DMS153 (cell line): ENCODE measurements around the gene GNL2.
"Not testable (repeated sequence)": the region's sequence is repeated elsewhere in the genome, so short reads cannot be mapped to it uniquely, and the experiment has no call there.

ENCODE experiments used
- DNase-seq: peaks from one replicate; lab custom pipeline; 2025; lab: John Stamatoyannopoulos, UW

The GNL2 gene

DNA sequence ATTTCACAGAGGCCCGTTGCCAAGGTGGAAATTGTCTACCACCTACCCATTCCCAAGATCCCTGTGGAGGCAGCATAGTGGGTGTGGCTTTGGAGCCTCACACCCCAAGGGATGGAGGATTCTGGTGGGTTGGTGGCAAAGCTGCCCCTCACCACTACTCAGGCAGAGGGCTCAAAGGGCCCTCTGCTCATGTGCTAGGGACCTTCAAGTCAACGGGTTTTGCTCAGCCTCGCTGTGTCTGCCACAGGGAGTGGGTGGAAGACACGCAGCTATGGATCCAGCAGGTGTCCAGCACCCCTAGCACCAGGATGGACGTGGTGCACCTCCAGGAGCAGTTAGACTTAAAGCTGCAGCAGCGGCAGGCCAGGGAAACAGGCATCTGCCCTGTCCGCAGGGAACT lies 36.7 kb downstream of the GNL2 start:
- no peak for DNase-seq

DNA sequence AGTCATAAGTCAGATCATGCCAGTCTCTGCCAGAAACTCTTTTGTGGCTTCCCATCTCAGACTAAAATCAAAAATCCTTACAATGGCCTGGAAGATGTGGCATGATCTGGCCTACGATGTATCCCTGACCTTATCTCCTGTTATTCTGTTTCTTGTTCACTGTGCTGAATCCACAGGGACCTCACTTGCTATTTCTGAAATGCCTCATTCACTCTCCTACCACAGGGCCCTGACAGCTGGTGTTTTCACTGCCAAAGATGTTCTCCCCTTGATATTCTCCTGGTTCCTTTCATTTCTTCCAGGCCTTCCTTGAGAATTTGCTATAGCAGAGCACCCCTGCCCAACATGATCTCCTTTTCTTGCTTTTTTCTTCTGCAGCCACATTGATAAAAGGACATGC lies 37.3 kb downstream of the GNL2 start:
- no peak for DNase-seq

DNA sequence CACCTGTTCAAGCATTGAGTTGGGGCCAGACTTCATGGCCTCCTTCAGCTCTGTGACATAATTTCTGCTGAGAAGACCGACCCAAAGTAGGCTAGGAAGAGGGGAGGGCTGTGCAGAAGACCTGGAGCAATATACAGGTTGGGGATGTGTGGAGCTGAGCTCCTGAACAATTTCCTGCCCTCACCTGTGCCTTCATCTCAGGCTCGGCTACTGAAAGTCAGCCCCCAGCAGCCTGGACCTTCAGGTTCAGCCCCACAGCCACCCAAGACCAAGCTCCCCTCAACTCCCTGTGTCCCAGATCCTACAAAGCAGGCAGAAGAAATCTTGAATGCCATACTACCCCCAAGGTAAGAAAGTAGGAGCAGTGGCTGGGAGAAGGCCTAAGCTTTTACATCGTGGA lies 38.3 kb downstream of the GNL2 start:
- no peak for DNase-seq

DNA sequence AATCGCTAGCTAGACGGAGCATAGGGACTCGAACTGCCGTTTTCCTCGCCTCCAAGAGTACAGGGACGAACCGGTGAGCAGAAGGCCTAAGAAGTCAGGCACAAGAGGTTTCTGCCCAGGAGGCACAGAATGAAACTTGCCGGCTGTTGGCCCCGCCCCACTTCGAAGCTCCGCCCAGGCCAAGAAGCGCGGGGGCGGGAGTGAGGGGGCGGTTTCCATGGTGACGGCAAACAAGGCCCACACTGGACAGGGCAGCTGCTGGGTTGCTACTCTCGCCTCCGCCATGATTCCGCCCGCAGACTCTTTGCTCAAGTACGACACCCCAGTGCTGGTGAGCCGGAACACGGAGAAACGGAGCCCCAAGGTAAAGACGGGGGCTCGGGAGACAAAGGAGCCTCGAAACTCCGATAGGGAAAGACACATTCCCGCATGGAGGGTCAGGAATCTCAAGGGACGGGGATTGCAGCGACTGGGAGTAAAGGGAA lies 39.0 kb downstream of the GNL2 start, which contains the start of gene DNALI1:
Gene DNALI1 (plus strand): TSS at position 229 of the 485 bp plus-strand sequence. CDS start 55 bp downstream, at position 284.
- DNase-seq, result peak; percentile 90

DNA sequence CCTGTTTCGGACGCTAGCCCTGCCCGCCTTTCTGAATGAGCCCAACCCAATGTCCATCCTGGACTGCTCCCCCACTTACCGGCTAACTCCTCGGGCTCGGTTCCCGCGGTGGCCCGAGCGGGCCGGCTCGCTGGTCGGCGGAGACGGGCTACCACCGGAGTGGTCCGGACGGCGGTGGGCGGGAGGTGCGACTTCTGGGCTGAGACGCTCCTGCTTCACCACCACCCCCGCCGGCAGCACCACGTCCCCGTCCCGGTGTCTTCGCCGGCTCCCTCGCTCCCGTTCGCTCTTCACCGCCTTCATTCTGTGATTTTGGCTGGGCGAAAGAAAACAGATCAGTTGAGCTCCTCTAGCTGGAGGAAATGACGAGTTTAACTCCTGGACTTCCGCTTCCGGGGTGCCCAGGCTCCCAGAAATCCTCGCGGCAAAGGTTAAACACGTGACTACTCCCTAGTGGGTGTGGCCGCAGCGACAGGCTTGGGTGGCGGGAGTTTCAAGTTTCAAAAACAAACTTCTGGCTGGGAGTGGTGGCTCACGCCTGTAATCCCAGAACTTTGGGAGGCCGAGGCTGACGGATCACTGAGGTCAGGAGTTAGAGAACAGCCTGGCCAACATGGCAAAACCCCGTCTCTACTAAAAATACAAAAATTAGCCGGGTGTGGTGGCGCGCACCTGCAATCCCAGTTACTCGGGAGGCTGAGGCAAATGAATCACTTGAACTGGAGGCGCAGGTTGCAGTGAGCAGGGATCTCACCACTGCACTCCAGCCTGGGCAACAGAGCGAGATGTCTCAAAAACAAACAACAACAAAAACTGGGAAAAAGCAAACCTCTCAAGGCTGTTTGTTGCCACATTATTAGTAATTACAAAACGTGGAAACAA lies 41.6 kb downstream of the GNL2 start, which contains the start of gene SNIP1:
Gene SNIP1 (minus strand): TSS at position 367 of the 882 bp plus-strand sequence. CDS start 64 bp downstream, at position 303.
- DNase-seq, result peak; percentile 94

DNA sequence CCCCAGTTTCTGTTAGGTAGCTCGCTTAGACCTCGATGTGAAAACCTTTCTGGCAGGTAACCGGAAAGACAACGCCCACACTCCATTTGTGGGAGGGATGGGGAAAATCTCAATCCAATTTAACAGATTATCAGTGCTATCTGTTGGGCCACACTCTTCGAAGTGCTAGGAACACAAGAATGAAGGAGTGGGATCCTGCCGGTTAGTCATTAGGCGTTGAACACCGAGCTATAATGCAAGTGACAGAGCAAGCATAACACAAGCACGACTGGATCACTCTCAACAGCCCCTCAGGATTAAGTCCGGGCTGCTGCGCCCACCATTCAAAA lies 42.2 kb downstream of the GNL2 start:
- no peak for DNase-seq

DNA sequence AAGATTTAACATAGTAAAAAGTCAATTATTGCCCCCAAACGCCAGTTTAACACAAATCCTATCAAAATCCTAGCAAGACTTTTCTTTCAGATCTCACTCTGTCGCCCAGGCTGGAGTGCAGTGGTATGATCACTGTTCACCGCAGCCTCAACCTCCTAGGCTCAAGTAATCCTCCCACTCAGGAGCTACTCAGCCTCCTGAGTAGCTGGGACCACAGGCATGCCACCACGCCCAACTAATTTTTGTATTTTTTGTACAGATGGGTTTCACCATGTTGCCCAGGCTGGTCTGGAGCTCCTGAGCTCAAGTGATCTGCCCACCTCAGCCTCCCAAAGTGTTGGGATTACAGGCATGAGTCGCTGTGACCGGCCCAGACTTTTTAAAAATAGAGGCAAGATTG lies 46.4 kb downstream of the GNL2 start:
- DNase-seq, result no peak

DNA sequence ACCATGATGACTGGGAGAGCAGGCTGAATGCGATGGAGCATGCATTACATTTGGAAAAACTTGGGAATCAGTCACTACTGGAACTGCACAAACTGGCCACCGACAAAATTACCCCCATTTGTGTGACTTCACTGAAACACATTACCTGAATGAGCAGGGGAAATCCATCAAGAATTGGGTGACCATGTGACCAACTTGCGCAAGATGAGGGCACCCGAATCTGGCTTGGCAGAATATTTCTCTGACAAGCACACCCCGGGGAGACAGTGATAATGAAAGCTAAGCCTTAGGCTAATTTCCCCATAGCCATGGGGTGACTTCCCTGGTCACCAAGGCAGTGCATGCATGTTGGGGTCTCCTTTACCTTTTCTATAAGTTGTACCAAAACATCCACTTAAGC lies 50.7 kb downstream of the GNL2 start:
- no peak for DNase-seq

DNA sequence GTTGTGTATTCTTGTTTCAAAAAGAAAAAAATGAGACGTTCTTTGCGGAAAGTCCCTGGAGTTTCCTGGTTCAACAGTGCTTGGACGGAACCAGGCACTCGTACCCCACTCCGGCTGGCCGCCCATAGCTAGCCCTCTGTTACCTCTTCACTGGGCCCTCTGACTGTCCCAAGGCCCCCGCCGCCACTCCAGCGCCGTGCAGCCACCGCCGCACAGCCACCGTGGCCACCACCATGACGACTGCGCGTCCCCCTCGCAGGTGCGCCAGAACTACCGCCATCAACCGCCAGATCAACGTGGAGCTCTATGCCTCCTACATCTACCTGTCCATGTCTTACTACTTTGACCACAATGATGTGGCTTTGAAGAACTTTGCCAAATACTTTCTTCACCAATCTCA lies 51.2 kb downstream of the GNL2 start:
- DNase-seq, result no peak

DNA sequence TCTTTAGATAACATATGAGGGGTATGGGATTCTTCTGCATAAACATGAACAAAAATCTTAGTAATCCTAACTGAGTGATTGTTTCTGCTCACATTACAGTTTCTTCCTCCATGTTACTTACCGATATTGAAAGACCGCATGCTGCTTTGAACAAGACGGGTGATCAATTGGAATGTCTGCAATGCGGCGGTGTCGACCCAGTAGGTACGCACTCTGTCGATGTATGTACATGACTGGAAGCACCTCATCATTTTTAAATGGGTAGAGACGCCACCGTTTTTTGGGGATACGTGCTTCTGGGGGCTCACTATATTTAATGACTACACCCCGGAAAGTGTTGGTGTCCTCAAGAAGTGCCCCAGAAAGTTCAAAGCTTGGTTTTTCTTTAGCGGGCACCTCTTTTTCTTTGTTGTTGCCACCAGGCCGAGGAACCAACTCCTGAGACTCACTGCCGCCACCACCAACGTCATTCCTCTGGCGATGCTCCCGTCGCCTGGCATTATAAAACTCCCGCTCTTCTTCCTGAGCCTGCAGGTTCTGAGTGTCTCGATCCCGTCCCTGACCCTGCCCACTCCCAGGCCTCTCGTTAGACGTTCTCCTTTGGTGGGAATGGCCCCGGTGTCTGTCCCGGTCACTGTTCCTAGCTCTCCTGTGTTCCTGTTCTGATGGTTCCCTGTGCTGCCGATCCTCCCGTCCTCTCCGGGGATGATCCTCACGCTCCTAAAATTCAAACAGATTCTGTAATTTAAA lies 55.5 kb downstream of the GNL2 start:
- DNase-seq, result no peak

DNA sequence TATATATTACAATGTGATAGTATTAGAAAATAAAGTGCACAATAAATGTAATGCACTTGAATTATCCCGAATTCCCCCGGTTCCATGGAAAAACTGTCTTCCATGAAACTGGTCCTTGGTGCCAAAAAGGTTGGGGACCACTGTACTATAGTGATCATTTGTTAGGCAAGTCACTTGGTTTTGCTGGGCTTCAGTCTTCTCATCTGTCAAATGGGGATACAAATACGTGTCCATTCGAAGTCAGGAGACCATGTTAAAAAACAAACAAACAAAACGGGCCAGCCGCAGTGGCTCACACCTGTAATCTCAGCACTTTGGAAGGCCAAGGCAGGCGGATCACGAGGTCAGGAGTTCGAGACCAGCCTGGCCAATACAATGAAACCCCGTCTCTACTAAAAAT lies 56.6 kb downstream of the GNL2 start:
- not testable (repeated sequence) for DNase-seq

DNA sequence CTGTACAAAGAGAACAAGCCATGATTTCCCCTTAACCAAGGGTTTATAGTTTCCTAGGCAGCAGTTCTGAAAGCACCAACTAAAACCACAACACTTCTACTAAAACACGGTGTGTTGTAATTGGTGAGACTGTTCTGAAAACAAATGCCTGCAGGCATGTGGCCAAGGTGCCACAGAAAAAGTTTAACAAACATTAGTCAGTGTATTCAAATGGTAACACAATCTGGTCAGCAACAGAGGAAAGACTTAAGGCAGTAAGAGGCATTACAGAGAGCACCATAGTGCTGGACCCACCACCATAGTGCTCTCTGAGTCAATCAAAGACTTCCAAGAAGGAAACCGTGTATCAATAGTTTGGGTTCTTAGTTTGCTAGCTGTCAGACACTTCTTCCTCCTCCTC lies 58.4 kb downstream of the GNL2 start:
- DNase-seq, result no peak

DNA sequence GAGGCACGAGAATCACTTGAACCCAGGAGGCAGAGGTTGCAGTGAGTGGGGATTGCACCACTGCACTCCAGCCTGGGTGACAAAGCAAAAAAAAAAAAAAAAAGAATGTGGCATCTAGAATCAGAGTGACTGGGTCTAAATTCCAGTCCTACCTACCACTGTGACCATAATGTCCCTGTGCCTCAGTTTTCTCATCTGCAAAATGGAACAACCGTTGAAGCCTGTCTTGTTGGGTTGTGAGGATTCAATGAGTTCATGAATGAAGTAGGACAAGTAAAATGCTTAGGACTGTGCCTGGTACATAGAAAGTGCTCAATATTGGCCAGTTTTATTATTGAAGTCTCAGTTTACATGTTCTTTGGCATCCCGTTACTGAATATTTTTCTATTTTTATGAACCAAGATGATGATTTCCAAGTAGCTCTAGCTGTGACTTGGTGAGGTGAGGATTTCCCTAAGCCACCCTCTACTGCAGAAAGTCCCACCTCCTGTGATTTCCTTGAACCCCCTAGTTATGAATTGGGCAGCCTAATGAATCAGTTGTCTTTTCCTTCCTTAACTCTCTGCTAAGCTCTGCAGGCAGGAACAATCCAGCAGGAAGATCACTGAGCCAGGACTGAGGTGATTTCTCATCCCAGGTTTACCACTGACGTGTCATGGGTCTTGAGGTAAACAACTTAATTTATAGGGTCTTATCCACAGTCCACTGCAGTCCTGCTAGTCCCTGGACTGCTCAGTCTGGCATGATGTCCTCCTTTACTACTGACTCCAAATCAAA lies 62.2 kb downstream of the GNL2 start:
- DNase-seq, result no peak

DNA sequence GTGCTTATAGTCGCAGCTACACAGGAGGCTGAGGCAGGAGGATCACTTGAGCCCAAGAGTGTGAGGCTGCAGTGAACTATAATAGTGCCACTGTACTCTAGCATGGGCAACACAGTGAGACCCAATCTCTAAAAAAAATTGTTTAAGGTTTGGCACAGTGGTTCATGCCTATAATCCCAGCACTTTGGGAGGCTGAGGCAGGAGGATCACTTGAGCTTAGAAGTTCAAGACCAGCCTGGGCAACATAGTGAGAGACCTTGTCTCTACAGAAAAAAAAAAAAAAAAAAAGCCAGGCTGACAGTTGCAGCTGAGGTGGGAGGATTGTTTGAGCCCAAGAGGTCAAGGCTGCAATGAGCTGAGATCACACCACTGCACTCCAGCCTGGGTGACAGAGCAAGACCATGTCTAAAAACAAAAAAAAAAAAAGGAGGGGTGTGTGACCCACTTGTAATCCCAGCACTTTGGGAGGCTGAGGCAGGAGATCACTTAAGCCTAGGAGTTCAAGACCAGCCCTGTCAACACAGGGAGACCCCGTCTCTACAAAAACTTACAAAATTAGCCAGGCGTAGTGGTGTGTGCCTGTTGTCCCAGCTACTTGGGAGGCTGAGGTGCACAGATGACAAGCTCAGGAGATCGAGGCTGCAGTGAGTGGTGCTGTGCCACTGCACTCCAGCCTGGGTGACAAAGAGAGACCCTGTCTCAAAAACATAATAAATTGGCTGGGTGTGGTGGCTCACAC lies 63.1 kb downstream of the GNL2 start:
- DNase-seq, result not testable (repeated sequence)

DNA sequence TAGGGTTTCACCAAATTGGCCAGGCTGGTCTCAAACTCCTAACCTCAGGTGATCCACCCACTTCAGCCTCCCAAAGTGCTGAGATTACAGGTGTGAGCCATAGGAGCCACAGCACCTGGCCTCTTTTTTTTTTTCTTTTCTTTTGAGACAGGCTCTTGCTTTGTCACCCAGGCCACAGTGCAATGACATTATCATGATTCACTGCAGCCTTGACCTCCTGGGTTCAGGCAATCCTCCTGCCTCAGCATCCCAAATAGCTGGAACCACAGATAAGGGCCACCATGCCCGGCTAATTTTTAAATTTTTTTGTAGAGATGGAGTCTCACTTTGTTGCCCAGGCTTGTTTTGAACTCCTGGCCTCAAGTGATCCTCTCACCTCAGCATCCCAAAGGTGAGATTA lies 65.8 kb downstream of the GNL2 start:
- DNase-seq, result not testable (repeated sequence)

DNA sequence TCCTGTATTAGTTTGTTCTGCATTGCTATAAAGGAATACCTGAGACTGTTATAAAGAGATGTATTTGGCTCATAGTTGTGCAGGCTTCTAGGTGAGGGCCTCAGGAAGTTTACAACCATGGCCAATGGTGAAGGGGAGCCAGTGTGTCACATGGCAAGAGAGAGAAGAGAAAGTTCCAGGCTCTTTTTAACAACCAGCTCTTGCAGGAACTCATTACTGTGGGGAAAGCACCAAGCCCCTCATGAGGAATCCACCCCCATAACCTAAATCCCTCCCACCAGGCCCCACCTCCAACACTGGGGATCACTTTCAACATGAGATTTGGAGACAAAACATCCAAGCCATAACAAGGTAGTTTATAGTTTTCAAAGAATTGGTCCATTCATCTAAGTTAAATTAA lies 76.1 kb downstream of the GNL2 start:
- no peak for DNase-seq

DNA sequence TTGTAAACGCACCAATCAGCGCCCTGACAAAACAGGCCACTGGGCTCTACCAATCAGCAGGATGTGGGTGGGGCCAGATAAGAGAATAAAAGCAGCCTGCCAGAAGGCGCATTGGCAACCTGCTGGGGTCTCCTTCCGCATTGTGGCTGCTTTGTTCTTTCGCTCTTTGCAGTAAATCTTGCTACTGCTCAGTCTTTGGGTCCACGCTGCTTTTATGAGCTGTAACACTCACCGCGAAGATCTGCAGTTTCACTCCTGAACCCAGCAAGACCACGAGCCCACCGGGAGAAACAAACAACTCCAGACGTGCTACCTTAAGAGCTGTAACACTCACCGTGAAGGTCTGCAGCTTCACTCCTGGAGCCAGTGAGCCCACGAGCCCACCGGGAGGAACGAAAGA lies 76.8 kb downstream of the GNL2 start:
- not testable (repeated sequence) for DNase-seq

DNA sequence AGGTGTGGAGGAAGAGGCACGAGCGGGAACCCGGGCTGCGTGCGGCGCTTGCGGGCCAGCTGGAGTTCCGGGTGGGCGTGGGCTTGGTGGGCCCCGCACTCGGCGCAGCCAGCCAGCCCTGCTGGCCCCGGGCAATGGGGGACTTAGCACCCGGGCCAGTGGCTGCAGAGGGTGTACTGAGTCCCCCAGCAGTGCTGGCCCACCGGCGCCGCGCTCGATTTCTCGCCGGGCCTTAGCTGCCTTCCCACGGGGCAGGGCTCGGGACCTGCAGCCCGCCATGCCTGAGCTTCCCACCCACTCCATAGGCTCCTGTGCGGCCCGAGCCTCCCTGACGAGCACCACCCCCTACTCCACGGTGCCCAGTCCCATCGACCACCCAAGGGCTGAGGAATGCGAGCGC lies 77.5 kb downstream of the GNL2 start:
- DNase-seq, result not testable (repeated sequence)

DNA sequence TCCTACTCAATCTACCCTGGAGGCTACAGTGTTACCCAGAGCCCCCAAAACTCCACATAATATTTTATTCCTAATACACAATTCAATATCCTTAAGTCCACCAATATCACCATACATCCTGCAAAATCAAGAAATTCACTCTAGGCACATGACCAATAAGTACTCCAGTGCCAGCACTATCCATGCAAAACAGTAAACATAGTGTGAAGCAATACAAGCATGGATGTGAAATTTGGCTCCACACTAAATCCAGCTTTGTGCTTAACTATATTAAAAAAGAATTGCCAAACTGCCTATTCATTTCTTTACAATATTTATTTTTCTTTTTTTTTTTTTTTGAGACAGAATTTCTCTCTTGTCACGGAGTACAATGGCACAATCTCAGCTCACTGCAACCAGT lies 78.2 kb downstream of the GNL2 start:
- no peak for DNase-seq
